Amniotic epithelial cell (primary cell): Measurements from ENCODE around the gene TMEM219.
"Not testable (repeated sequence)": the region's sequence is repeated elsewhere in the genome, so short reads cannot be mapped to it uniquely, and the experiment has no call there.

Source experiments
- DNase-seq: peaks from one replicate; pipeline ENCODE4 v3.0.0-alpha.2; 2010; ENCODE audit warnings: low read depth

The TMEM219 gene

GRCh38 chr16:30011714-30012504, 50.0 kb downstream of the TMEM219 start:
- no peak for DNase-seq

GRCh38 chr16:30012598-30012997, 50.7 kb downstream of the TMEM219 start:
- not testable (repeated sequence) for DNase-seq

- DNase-seq = not testable (repeated sequence)
Observed at GRCh38 chr16:30015450-30015849, 53.6 kb downstream of the TMEM219 start.

DNA sequence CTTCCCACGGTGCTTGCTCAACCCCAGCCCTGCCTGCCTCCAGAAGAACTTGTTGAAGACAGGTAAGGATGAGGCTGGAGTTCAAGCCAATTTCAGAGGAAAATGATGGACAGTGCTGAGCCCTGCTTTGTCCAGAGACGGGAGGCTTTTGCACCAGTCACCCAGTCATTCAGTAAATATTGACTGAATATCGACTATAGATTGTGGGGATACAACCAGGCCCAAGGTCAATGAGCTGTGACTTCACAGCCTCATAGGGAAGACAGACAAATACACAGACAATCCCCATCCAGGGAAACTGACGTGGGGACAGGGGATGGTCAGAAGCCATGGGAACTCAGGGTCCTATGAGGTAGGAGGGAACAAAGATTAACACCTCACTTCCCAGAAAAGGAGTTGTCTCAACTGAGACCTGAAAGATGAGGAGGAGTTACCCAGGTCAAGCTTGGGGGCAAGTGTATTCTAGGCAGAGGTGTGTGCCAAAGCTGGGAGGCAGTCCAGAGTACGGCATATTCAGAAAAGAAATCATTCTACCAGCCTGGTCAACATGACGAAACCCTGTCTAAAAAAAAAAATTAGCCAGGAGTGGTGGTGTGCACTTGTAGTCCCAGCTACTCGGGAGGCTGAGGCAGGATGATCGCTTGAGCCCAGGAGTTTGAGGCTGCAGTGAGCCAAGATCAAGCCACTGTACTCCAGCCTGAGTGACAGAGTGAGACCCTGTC, 54.8 kb downstream of the TMEM219 start:
- DNase-seq = no peak

DNA sequence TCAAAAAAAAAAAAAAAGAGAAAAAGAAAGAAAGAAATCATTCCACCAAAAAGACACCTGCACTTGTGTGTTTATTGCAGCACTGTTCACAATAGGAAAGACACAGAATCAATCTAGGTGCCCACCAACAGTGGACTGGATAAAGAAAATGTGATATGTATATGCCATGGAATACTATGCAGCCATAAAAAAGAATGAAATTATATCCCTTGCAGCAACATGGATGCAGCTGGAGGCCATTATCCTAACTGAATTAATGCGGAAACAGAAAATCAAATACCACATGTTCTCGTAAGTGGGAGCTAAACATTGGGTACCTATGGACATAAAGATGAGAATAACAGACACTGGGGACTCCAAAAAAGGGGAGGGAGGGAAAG, 55.4 kb downstream of the TMEM219 start:
- no peak for DNase-seq

DNA sequence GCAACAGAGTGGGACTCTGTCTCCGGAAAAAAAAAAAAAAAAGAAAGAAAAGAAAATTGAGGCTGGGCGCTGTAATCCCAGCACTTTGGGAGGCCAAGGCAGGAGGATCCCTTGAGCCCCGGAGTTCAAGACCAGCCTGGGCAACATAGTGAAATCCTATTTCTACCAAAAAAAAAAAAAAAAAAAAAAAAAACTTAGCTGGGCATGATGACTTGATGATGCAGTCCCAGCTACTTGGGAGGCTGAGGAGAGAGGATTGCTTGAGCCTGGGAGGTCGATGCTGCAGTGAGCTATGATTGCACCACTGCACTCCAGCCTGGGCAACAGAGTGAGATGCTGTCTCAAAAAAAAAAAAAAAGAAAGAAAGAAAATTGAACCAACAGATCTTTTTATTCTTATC, 56.1 kb downstream of the TMEM219 start:
- not testable (repeated sequence) for DNase-seq

- DNase-seq = no peak
Observed at GRCh38 chr16:30018731-30019158, 56.9 kb downstream of the TMEM219 start.
